GM21737 (cell line): ENCODE results near the gene MARCHF3.
A peak's percentile ranks its signal among the peaks of the same experiment; 100 is the strongest.
"Not testable (repeated sequence)": the region's sequence is repeated elsewhere in the genome, so short reads cannot be mapped to it uniquely, and the experiment has no call there.

Source experiments
- ATAC-seq: cut with Tn5 transposase; IDR thresholded peaks from one replicate; pipeline ENCODE4 v1.9.1; 2021; ENCODE audit warnings: mild to moderate bottlenecking, moderate library complexity; ENCODE audit not compliant: unreplicated experiment

MARCHF3 gene, protein sequence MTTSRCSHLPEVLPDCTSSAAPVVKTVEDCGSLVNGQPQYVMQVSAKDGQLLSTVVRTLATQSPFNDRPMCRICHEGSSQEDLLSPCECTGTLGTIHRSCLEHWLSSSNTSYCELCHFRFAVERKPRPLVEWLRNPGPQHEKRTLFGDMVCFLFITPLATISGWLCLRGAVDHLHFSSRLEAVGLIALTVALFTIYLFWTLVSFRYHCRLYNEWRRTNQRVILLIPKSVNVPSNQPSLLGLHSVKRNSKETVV

GRCh38 chr5:127030259-127031146 lies at the start of gene MARCHF3:
TSS of gene MARCHF3 (minus strand) at chr5:127030558. CDS start at chr5:126918171, 112,387 bp downstream.
- peak; percentile 94 for ATAC-seq

DNA sequence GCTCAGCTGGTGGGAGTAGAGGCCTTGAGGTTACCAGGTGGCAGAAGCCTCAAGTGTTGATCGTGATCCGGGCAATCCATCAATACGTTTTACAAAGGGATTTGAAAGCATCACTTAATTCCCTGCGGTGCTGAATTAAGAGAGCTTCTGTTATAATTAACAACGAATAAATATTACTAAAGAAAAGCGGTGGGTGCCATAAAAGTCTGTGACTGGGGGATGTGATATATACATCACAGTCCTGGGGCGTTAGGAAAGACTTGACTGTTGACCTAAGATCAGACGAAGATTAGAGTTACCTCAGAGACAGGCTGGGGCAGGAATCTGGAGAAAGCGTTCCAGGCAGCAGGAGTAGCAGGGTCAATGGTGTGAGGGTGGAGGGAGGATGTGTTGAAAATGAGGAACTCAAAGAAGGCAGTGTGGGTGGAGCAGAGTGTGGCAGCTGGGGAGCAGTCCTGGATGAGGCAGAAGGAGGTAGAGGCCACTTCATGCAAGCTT lies 49.7 kb upstream of the MARCHF3 start:
- ATAC-seq, result no peak

DNA sequence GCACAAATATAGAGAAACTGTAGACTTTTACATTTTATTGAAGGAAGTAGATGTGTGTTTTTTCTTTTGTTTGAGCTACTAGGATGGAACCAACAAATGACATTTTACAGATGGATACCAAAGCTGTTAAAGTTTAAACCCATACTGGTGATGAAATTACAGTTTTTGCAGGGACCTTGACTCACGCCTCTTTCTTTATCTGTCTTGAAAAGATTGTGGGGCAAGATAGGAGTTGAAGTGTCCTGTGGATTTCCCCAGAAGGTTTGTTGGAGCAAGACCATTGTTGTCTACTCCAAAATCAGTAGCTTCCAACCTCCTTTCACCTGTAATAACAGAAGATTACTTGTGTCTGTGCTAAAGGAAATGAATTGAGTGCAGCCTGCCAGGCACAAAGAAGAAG lies 47.0 kb upstream of the MARCHF3 start:
- no peak for ATAC-seq

DNA sequence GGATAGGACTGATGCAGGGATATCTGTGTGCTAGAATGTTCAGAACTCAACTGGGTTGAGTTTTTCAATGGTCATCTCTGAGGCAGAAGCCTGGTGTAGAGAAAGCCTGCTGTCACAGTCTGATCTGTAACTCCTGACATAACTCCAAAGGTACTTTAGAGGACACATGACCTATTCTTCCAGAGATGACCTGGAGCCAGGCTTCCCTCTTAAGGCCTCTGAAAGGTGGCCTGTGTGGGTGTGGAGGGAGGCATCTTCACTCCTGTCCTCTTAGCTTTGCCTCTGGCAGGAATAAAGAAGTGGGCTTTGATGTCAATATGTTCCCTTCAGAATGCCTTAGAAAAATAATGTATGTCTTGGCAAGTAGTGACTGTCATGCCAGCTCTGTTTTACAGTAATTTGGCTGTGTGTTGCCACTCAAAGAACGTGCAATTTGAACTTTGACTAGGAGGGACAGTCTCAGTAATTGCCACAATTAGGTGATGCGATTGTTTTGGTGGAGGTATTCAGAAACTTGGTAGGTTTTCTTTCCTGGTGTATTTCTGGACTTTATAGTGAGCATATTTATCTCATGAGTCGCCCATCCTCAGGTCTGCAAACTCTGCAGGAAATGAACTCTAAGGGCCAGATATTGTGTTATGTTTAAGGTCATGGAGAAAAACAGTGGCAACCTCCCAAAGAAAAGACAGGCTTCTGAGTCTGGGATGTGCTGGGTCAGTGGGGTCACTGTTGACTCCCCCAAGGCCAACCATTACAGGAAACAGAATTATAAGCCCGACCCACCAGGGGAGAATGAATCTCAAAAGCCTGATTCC lies 46.2 kb upstream of the MARCHF3 start:
- ATAC-seq, result no peak

GRCh38 chr5:127074466-127074865 lies 44.1 kb upstream of the MARCHF3 start:
- no peak for ATAC-seq

DNA sequence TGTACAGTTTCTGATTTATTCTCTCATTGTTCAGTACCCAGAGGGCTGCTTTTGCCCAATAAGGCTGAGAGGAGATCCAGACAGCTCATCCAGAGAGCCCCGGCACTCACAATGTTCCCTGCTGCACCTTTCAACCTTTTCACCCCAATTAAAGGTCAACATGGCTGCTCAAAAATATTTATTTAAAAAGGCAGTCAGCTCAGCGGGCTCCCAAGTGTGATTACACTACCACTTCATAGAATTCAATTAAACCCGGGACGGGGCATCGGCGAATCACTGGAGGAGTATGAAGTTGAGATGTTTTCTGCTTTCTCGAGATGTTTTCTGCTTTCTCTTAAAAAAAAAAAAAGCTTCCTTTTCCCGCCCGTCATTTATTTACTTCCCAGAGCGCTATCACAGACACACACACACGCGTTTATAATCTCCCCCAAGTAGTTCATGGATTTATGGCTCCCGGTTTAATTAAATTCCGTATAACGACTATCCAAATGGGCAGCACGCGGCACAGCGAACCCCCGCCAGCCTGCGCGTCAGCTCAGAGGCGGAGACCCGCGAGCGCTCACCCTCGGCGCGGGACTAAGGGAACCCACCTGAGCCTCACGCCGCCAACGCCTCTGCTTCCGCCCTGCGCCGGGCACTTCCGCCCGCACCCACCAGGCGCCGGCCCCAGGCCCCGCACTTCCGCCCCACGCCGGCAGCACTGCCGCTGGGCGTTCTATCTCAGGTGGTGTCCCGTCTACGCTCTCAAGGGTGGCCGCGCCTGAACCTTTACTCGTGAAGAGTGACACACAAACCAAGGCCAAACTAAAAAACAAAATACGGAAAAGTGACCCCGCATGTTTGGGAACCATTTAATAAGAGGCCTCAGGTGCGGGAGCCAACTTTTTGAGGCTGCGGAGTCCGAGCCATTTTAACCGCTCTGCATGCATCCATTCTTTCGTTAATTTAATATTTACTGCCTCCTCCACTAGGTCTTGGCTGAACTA lies 42.8 kb upstream of the MARCHF3 start, which contains the start of gene C5orf63:
C5orf63 (minus strand) TSS at position 642 of the 986 bp plus-strand sequence. CDS start 14,507 bp downstream, outside the sequence.
- ATAC-seq, result peak; percentile 99

DNA sequence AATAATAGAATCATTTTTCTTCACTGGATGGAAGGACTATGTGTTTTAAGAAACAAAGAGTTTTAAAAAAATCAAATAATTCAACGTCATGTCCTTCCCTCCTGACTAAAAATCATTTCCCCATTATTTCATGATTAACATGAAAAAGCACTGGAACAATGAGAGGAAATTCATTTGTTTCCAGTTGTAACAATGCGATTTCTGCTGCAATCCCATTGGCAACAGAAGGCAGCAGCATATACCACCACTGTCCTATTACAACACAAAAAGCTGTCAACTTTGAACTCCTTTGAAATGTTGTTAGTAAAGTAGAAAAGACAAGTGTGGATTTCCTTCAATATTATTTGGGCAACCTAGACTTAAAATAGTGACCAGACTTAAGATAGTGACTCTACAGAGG lies 39.9 kb upstream of the MARCHF3 start:
- ATAC-seq, result no peak

GRCh38 chr5:127068493-127069214 lies 38.3 kb upstream of the MARCHF3 start:
- ATAC-seq, result no peak

DNA sequence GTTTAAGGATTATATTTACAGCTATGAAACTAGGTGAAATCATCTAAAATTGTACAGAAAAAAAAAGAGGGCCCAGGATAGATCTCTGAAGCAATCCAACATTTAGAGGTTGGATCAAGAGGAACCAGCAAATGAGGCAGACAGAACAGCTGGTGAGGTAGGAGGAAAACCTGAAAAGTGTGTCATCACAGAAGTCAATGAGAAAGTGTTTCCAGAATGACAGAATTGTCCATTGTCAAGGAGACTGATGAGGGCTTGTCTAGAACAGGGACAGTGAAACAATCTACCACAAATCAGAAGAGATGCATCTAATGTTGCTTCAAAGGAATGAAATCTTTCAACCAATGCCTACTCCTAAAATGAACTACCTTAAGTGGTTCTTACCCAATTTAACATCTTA lies 36.4 kb upstream of the MARCHF3 start:
- no peak for ATAC-seq

DNA sequence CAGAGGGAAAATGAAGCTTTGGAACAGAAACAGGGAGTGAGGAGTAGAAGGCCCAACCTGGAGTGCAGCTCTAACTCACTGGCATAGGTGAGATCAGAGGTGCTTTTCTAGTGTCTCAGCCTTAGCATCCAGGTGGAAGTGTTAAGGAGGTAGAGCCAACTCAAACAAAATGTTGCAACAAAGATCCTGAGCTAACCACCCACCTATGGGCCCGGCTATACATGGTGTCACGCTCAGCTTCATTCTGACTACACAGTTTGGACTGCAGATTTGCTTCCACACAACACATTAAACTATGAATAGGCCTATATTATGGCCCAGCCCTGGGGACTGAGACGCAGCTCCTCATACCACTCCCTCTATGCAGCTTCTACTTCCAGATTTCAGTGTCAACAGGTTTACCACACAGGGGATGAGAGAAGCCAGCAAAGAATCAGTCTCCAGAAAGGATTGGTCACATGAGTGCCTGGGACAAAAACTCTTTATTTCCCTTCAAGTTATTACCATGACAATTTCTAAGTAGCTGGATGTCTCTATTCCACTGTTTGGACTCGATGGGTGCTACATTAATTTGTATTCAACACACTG lies 34.0 kb upstream of the MARCHF3 start:
- ATAC-seq, result no peak

DNA sequence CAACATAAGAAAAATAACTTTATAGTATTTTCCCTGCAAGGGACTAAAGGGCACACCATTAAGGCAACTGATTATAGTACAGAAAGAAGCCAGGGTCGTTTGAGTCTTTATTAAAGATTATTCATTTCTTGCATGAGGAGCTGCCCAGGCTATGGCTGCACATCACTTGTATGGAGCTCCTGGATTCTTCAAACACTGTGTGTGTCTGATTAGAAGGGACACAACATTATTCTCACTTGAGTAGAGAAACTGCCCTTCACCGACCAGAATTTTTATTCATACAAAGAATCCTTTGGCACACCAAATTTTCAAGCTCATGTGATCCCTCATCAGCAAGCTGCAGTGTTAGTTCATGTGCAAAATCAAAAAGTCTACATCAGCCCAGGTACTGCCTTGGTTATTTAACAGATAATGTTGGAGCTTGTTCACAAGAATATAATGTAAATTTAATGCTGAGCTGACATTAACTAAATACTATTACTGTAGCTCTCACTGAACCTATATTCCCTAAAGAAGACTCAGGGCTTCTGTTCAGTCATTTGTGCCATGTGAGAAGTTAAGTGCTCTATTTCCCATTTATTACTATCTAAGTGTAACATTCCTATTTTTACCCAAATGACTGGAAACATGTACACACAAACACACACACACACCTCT lies 33.0 kb upstream of the MARCHF3 start:
- ATAC-seq, result no peak

- ATAC-seq, result no peak
These were observed 31.6 kb upstream of the MARCHF3 start for GRCh38 chr5:127061956-127062355.

DNA sequence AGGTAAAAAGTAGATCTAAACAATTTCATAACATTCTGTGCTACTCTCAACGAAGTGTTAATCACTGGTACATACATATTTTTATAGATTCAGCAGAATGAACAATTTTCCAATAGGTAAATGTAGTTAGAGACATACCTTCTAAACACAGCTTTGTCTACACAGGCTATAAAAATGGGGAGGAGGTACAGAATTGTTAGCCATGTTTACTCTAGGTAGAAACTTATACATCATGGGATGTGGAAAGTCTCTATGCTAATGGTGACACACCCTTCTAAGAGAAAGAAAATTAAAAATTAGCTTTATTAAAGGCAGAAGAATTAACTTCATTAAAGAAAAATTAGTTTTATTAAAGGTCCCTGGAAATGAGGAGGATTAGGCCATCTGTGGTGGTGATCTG lies 31.2 kb upstream of the MARCHF3 start:
- ATAC-seq, result no peak

DNA sequence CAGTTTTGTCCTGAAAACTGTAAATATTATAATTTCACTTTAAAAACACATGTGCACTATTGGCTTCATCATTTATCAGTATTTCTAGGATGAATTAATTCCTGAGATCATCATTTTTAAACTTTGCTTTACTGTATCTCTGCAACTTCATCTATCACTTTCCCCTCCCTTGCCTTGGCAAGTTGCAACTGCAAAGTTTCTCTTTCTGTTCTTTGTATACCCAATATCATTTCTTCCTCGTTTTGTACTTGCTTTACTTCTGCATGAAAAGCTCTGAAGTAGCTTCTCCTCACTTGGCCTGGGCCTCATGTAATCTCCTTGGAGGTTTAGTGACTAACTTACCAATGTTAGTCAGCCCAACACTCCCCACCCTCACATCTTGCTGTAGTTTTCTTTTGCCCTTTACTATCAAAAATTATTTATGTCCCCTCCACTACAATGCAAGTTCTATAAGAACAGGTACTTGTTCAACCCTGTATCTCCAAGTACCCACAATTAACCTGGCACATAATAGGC lies 30.2 kb upstream of the MARCHF3 start:
- ATAC-seq, result no peak

DNA sequence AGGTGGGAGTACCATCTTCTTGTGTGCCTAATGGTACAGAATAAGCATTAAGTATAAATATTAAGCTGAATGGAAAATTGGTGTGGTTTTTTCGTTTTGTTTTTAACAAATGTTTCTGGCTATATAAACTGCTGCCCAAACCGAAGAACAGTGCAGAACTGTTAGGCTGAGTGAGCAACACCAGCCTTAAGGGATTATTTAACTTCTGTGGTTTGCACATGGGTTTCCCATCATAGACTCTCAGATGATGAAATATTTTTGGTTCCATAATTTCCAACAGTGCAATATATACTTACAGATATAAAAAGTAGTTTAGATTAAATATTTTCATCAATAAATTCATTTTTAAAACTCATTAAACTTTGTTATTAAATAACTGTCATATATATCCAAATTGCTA lies 26.5 kb upstream of the MARCHF3 start:
- no peak for ATAC-seq

GRCh38 chr5:127055880-127056653 lies 25.7 kb upstream of the MARCHF3 start:
- no peak for ATAC-seq

- ATAC-seq, result not testable (repeated sequence)
These were observed 23.2 kb upstream of the MARCHF3 start for GRCh38 chr5:127053551-127053950.
